H1 (cell line): ENCODE measurements around the gene UIMC1. TPM values are rescaled to one million over a fixed set of nuclear protein-coding genes. Genes with fewer than 3 reads are reported as not detected.

Experiments
- CTCF ChIA-PET: fragments of 300-600 bp; sonication (Branson Sonifier 250); formaldehyde crosslinking; loops from one replicate; lab custom pipeline; 2021; ENCODE audit not compliant: partially characterized antibody; lab: Charles Lee
- POLR2A ChIA-PET: fragments of 300-600 bp; sonication (Branson Sonifier 250); formaldehyde crosslinking; loops from one replicate; lab custom pipeline; 2021; ENCODE audit warnings: inconsistent platforms; ENCODE audit not compliant: partially characterized antibody; lab: Charles Lee
- DNase-seq, 2 experiments: peaks; one replicate each; pipeline versions ENCODE4 v3.0.0 to v3.0.0-alpha.2; 2010 to 2022; ENCODE audit warnings: low spot score in 2 of 2, low read depth in 1 of 2, mixed read lengths in 1 of 2
- FAIRE-seq: peaks from 2 replicates; lab custom pipeline; 2011; peaks lifted over from hg19 to GRCh38; lab: Jason Lieb, UNC
- H2AFZ ChIP-seq: 2 replicates; pipeline ENCODE4 v1.8.1; 2012; ENCODE audit warnings: low read length, inconsistent platforms
- H2AK5ac ChIP-seq: 2 replicates; pipeline ENCODE4 v1.6.1; 2013; ENCODE audit warnings: low read depth, low read length
- H2BK120ac ChIP-seq: replicated peaks from 2 replicates; pipeline ENCODE3; 2013; ENCODE audit warnings: low read depth, low read length, inconsistent platforms
- H2BK12ac ChIP-seq: 2 replicates; pipeline ENCODE4 v1.6.1; 2013; ENCODE audit warnings: low read depth, low read length
- H2BK15ac ChIP-seq: 2 replicates; pipeline ENCODE4 v1.6.1; 2013; ENCODE audit warnings: low read length
- H2BK20ac ChIP-seq: 2 replicates; pipeline ENCODE4 v1.6.1; 2013; ENCODE audit warnings: low read length
- H2BK5ac ChIP-seq: 2 replicates; pipeline ENCODE4 v1.6.1; 2013; ENCODE audit warnings: low read depth, low read length
- H3K14ac ChIP-seq: 2 replicates; pipeline ENCODE4 v1.6.1; 2013; ENCODE audit warnings: inconsistent platforms; ENCODE audit not compliant: insufficient read length
- H3K18ac ChIP-seq: 2 replicates; pipeline ENCODE4 v1.6.1; 2013; ENCODE audit warnings: low read length; ENCODE audit errors: extremely low read depth
- H3K23ac ChIP-seq: 2 replicates; pipeline ENCODE4 v1.6.1; 2013; ENCODE audit warnings: inconsistent platforms; ENCODE audit not compliant: insufficient read length
- H3K23me2 ChIP-seq: 2 replicates; pipeline ENCODE4 v1.6.1; 2013; ENCODE audit warnings: low read depth, low read length
- H3K27ac ChIP-seq: 2 replicates; pipeline ENCODE4 v1.6.1; 2011; ENCODE audit warnings: low read depth, low read length, inconsistent platforms
- H3K27me3 ChIP-seq, 4 experiments: replicated peaks in 1 of 4; 1 replicate in 1 of 4; 2 replicates in 3 of 4; pipeline versions ENCODE4 v1.6.1 to v1.8.1; 2011 to 2013; ENCODE audit warnings: low read length in 3 of 4, mild to moderate bottlenecking in 3 of 4, inconsistent platforms in 2 of 4, mixed read lengths in 2 of 4, moderate library complexity in 1 of 4; ENCODE audit not compliant: control insufficient read depth in 3 of 4, insufficient read depth in 3 of 4; ENCODE audit errors: extremely low read depth in 1 of 4
- H3K36me3 ChIP-seq, 4 experiments: 2 replicates each; pipeline versions ENCODE4 v1.6.1 to v1.8.1; 2011 to 2013; ENCODE audit warnings: mild to moderate bottlenecking in 4 of 4, low read length in 3 of 4, moderate library complexity in 2 of 4, control low read depth in 1 of 4, inconsistent platforms in 1 of 4; ENCODE audit not compliant: insufficient read depth in 4 of 4, control insufficient read depth in 2 of 4
- H3K4ac ChIP-seq: replicated peaks from 2 replicates; pipeline ENCODE3; 2013; ENCODE audit warnings: low read length, low read depth, mixed read lengths, inconsistent platforms; ENCODE audit not compliant: insufficient read length
- H3K4me1 ChIP-seq, 4 experiments: replicated peaks in 1 of 4; 1 replicate in 1 of 4; 2 replicates in 3 of 4; pipeline versions ENCODE4 v1.6.1 to v1.8.1; 2011 to 2013; ENCODE audit warnings: low read length in 3 of 4, inconsistent platforms in 2 of 4, mixed read lengths in 1 of 4; ENCODE audit not compliant: insufficient read depth in 4 of 4, control insufficient read depth in 3 of 4
- H3K4me2 ChIP-seq, 2 experiments: 2 replicates each; pipeline versions ENCODE4 v1.6.1 to v1.8.1; 2011 to 2013; ENCODE audit warnings: low read depth in 2 of 2, low read length in 2 of 2, control low read depth in 1 of 2, inconsistent platforms in 1 of 2, mild to moderate bottlenecking in 1 of 2; ENCODE audit not compliant: insufficient read depth in 1 of 2
- H3K4me3 ChIP-seq, 4 experiments: fragments of 200-600, 300-600 bp in 1 of 4; sonication (generic), shearing (Covaris generic), sonication (Bioruptor Twin) in 1 of 4; 2 replicates each; pipeline versions ENCODE4 v1.5.1 to v1.8.1; 2011 to 2016; ENCODE audit warnings: low read length in 4 of 4, low read depth in 3 of 4, control low read depth in 2 of 4, inconsistent platforms in 2 of 4, mild to moderate bottlenecking in 2 of 4, mixed read lengths in 1 of 4, moderate library complexity in 1 of 4; ENCODE audit not compliant: insufficient read depth in 2 of 4; ENCODE audit errors: extremely low read depth in 1 of 4
- H3K56ac ChIP-seq: replicated peaks from 2 replicates; pipeline ENCODE3; 2013; ENCODE audit warnings: low read depth, mild to moderate bottlenecking, mixed read lengths, low read length, inconsistent platforms; ENCODE audit not compliant: insufficient read length
- H3K79me1 ChIP-seq: 2 replicates; pipeline ENCODE4 v1.6.1; 2013; ENCODE audit warnings: low read depth, low read length, control low read depth
- H3K79me2 ChIP-seq, 2 experiments: 2 replicates each; pipeline versions ENCODE4 v1.6.1 to v1.8.1; 2012 to 2013; ENCODE audit warnings: low read length in 2 of 2, mild to moderate bottlenecking in 2 of 2, inconsistent platforms in 1 of 2; ENCODE audit not compliant: insufficient read depth in 2 of 2, control insufficient read depth in 1 of 2
- H3K9ac ChIP-seq, 4 experiments: replicated peaks in 1 of 4; 1 replicate in 1 of 4; 2 replicates in 3 of 4; pipeline versions ENCODE4 v1.6.1 to v1.8.1; 2011 to 2013; ENCODE audit warnings: low read depth in 3 of 4, low read length in 3 of 4, control low read depth in 2 of 4, mild to moderate bottlenecking in 2 of 4, moderate library complexity in 2 of 4, inconsistent platforms in 1 of 4; ENCODE audit errors: extremely low read depth in 1 of 4
- H3K9me3 ChIP-seq, 2 experiments: 2 replicates each; pipeline versions ENCODE4 v1.6.1 to v1.8.1; 2012 to 2013; ENCODE audit warnings: mild to moderate bottlenecking in 2 of 2, moderate library complexity in 2 of 2, control low read depth in 1 of 2, inconsistent platforms in 1 of 2, low read depth in 1 of 2, low read length in 1 of 2, mixed read lengths in 1 of 2; ENCODE audit not compliant: insufficient read depth in 2 of 2
- H4K20me1 ChIP-seq, 2 experiments: replicated peaks in 1 of 2; 2 replicates each; pipeline versions ENCODE3 to v1.8.1; 2011 to 2013; ENCODE audit warnings: inconsistent platforms in 2 of 2, low read length in 2 of 2, mild to moderate bottlenecking in 1 of 2; ENCODE audit not compliant: insufficient read depth in 2 of 2, control insufficient read depth in 1 of 2
- H4K5ac ChIP-seq: 2 replicates; pipeline ENCODE4 v1.6.1; 2013; ENCODE audit warnings: low read length, low read depth, mixed read lengths, inconsistent platforms; ENCODE audit not compliant: insufficient read length
- H4K8ac ChIP-seq: 2 replicates; pipeline ENCODE4 v1.8.0; 2013; ENCODE audit warnings: mild to moderate bottlenecking, moderate library complexity, low read length, inconsistent platforms; ENCODE audit not compliant: insufficient read depth; ENCODE audit errors: extremely low read depth
- H4K91ac ChIP-seq: replicated peaks from 2 replicates; pipeline ENCODE3; 2013; ENCODE audit warnings: low read length, mixed read lengths, inconsistent platforms; ENCODE audit not compliant: insufficient read length
- ASH2L ChIP-seq: fragments of 200-600, 300-600 bp; sonication (generic); IDR thresholded peaks from one replicate; pipeline ENCODE4 v1.7.1; 2017; ENCODE audit warnings: low read length
- BACH1 ChIP-seq: IDR thresholded peaks from 2 replicates; pipeline ENCODE4 v1.6.1; 2012; ENCODE audit warnings: low read length, improper control_type of control experiment
- CTBP2 ChIP-seq: IDR thresholded peaks from 2 replicates; pipeline ENCODE4 v1.7.0; 2011; ENCODE audit warnings: borderline replicate concordance, mild to moderate bottlenecking, moderate library complexity, mixed read lengths, low read length; ENCODE audit not compliant: insufficient read depth, insufficient read length
- GTF2F1 ChIP-seq: IDR thresholded peaks from 2 replicates; pipeline ENCODE4 v1.6.1; 2012; ENCODE audit warnings: low read depth, low read length, improper control_type of control experiment, borderline replicate concordance
- HDAC6 ChIP-seq: IDR thresholded peaks from one replicate; pipeline ENCODE4 v1.7.1; 2012; ENCODE audit warnings: low read depth, mild to moderate bottlenecking, inconsistent platforms, low read length, moderate library complexity
- RAD21 ChIP-seq, 2 experiments: IDR thresholded peaks in 1 of 2; conservative IDR thresholded peaks in 1 of 2; 2 replicates each; pipeline ENCODE4 v1.6.1; 2011; ENCODE audit warnings: low read depth in 2 of 2, low read length in 2 of 2, improper control_type of control experiment in 1 of 2, inconsistent platforms in 1 of 2, mild to moderate bottlenecking in 1 of 2, moderate library complexity in 1 of 2
- RFX5 ChIP-seq: IDR thresholded peaks from 2 replicates; pipeline ENCODE4 v1.6.1; 2011; ENCODE audit warnings: low read depth, low read length, improper control_type of control experiment, borderline replicate concordance
- RNF2 ChIP-seq: fragments of 200-900, 300-1000 bp; sonication (generic); IDR thresholded peaks from 2 replicates; pipeline ENCODE4 v1.7.1; 2016; ENCODE audit warnings: borderline replicate concordance, low read depth, mild to moderate bottlenecking, antibody characterized with exemption, low read length; ENCODE audit not compliant: poor library complexity, severe bottlenecking; ENCODE audit errors: missing control alignments
- RXRA ChIP-seq: IDR thresholded peaks from 2 replicates; pipeline ENCODE4 v1.6.1; 2011; ENCODE audit warnings: low read depth, mild to moderate bottlenecking, low read length, moderate library complexity; ENCODE audit not compliant: insufficient read depth
- SP1 ChIP-seq: IDR thresholded peaks from 2 replicates; pipeline ENCODE4 v1.6.1; 2011; ENCODE audit warnings: low read depth, low read length
- SP2 ChIP-seq: IDR thresholded peaks from 2 replicates; pipeline ENCODE4 v1.6.1; 2012; ENCODE audit warnings: mild to moderate bottlenecking, low read length, inconsistent platforms
- SP4 ChIP-seq: IDR thresholded peaks from 2 replicates; pipeline ENCODE4 v1.6.1; 2012; ENCODE audit warnings: low read length, inconsistent platforms
- TBP ChIP-seq: IDR thresholded peaks from 2 replicates; pipeline ENCODE4 v1.6.1; 2011; ENCODE audit warnings: low read depth, low read length, improper control_type of control experiment
- TCF12 ChIP-seq: IDR thresholded peaks from 2 replicates; pipeline ENCODE4 v1.6.1; 2011; ENCODE audit warnings: low read depth, mild to moderate bottlenecking, low read length
- YY1 ChIP-seq: IDR thresholded peaks from 2 replicates; pipeline ENCODE4 v1.6.1; 2011; ENCODE audit warnings: low read depth, mild to moderate bottlenecking, low read length
- WGBS, 2 experiments: shearing (Covaris generic) in 1 of 2; methylation state at CpG; one replicate each; pipeline versions ENCODE4 v1.1.6 to v1.1.7; 2013 to 2015; ENCODE audit warnings: low lambda C conversion rate in 2 of 2, mixed read lengths in 2 of 2, inconsistent platforms in 1 of 2, low coverage in 1 of 2, missing lambda C conversion rate in 1 of 2; ENCODE audit not compliant: insufficient replicate concordance in 2 of 2, insufficient coverage in 1 of 2, insufficient read length in 1 of 2; ENCODE audit errors: extremely low coverage in 1 of 2, missing lambda C conversion rate in 1 of 2; 5-methylcytosine and 5-hydroxymethylcytosine counted together
- polyA plus RNA-seq, 7 experiments: library from polyadenylated mRNA; depleted of rRNA in 3 of 7; stranded (reverse) in 5 of 7; unstranded in 2 of 7; fragments of >200 nt in 5 of 7; fragments of 200-250 nt in 2 of 7; gene quantifications; 1 replicate in 5 of 7; 2 replicates in 1 of 7; 4 replicates in 1 of 7; pipeline versions ENCODE4 v1.2.1 to v1.2.3, GENCODE V29; 2011 to 2013; ENCODE audit warnings: missing spikeins in 2 of 7, mixed read lengths in 2 of 7
- total RNA-seq: library from RNA; stranded (reverse); fragmentation: NEBNext Ultra II Directional; extraction: Animal tissue kit (Norgen Biotek cat#: 25700); gene quantifications from 2 replicates; pipeline ENCODE4 v1.2.1, GENCODE V29; 2021

Gene UIMC1
- total and polyA plus RNA-seq, 2 of the 8 experiments (the other 6 are each of a cell fraction or from before 2014, with no cell fraction given) = 12.8 to 43.7 TPM

- 91% methylated on average over 4 of the region's 4 CpGs; no CpG with 5 or more reads in 1 of the 2 experiments for WGBS, 2 experiments
- Histone ChIP-seq H3K9me3 (no peaks in the 10 kb centered on the region), H2BK15ac (no peak overlapping the region), H4K20me1 (no peaks in the 10 kb centered on the region), H3K23me2 (no peaks in the 10 kb centered on the region), H3K36me3 (no peaks in the 10 kb centered on the region), H3K27me3 (no peaks in the 10 kb centered on the region), H3K9ac (no peak overlapping the region), H3K4ac (no peak overlapping the region), H4K91ac (no peak overlapping the region), H3K4me1 (no peaks in the 10 kb centered on the region; a peak in 1 of 7 replicates), H3K79me2 (no peaks in the 10 kb centered on the region), H2BK120ac (no peak overlapping the region), H2BK5ac (no peak overlapping the region), H3K18ac (no peak overlapping the region), H3K27ac (no peak overlapping the region), H2BK20ac (no peak overlapping the region), H3K14ac (no peak overlapping the region), H3K79me1 (no peaks in the 10 kb centered on the region), H2BK12ac (no peak overlapping the region), H4K8ac (no peak overlapping the region), H2AFZ (no peak overlapping the region), H2AK5ac (no peak overlapping the region), H3K56ac (no peak overlapping the region), H3K4me3 (no peak overlapping the region), H3K23ac (no peak overlapping the region), H4K5ac (no peak overlapping the region), H3K4me2 (no peak overlapping the region)
- DNase-seq (no peak), FAIRE-seq (no peak)
- POLR2A ChIA-PET = interaction anchor here (0.8 kb wide), 1 partner anchor 10 kb away, joined by 3 read pairs; no protein-coding TSS in a partner anchor
- CTCF ChIA-PET = interaction anchor here (3.2 kb wide), 1 partner anchor 57 kb away, joined by 11 read pairs; no protein-coding TSS in a partner anchor
- TF ChIP-seq TBP = no peak
- no peak for TF ChIP-seq ASH2L
- TF ChIP-seq RAD21 (IDR thresholded peaks at IDR 0.05 in 1 of 2, conservative IDR thresholded peaks at IDR 0.05 in 1 of 2; ENCODE audit: low read depth in 2 of 2, low read length in 2 of 2) = no peak
- TF ChIP-seq TCF12 = no peak
- TF ChIP-seq YY1 = no peak
- no peak for TF ChIP-seq GTF2F1
- no peak for TF ChIP-seq HDAC6
- TF ChIP-seq SP1 = no peak
- TF ChIP-seq SP4 = no peak
- no peak for TF ChIP-seq RXRA
- no peak for TF ChIP-seq SP2
- no peak for TF ChIP-seq RFX5
- no peak for TF ChIP-seq CTBP2
- no peak for TF ChIP-seq BACH1
- no peak for TF ChIP-seq RNF2
Observed at GRCh38 chr5:177015156-177015555, 8.6 kb upstream of the UIMC1 start.
